Amygdala (tissue), 56 donors: ENCODE data around the gene MORF4L2.

Source experiments
- DNase-seq, 56 donors: peaks; one replicate each; lab custom pipeline; 2025; lab: John Stamatoyannopoulos, UW

MORF4L2 gene

DNA sequence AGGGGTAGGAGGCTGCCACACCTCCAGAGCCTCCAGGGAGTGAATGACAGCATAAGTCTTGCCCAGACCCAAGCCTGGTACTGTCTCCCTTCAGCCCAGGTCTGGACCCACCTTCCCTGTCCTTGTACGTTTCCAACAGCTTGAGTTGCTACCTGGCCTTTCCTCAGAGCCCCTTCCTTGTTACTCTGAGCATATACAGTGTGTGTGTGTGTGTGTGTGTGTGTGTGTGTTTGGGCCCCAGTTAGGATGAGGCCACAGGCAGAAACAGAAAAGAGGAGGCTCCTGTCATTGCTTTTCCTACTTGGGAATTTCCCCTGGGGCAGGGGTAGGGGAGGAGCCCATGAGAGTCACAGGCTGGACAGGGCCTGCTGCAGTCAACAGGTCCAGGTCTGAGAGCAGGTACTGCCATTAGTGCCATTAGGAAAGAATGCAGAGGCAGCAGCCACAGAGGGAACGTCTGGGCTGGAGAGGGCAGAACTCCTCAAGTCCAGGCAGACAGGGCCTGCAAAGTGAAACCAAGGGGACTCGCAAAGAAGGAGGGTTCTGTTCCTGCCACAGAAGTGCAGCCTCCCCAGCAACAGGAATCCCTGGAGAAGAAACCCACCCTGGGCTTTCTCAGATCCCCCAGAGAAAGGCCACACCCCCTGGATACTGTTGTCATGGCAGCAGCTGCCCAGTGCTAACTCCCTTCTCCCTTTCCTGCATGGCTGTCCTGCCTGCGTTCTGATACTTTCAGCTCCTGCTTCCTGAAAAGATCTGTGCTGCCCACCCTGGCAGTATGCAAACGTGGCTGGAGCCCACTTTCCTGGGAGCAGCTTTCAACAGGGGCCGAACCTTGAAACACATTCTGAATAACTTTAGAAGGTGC, 47.8 kb downstream of the MORF4L2 start:
- peak in 14 of 56 donors; percentile 0 to 18 (median 2) for DNase-seq

- DNase-seq, result no peak
Observed at GRCh38 chrX:103637604-103638338, 48.7 kb downstream of the MORF4L2 start.

- no peak for DNase-seq
Observed at GRCh38 chrX:103635436-103635835, 51.1 kb downstream of the MORF4L2 start.

GRCh38 chrX:103631145-103631544, 55.4 kb downstream of the MORF4L2 start:
- no peak for DNase-seq

DNA sequence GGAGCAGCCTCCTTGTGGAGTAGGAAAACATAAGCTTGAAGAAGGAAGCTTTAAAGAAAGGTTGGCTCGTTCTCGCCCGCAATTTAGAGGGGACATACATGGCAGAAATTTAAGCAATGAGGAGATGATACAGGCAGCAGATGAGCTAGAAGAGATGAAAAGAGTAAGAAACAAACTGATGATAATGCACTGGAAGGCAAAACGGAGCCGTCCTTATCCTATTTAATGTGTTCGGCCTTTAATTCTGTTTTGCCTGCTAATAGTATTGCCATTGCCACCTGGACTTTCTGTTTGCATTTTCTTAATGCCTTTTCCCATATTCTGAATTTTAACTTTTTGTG, 56.4 kb downstream of the MORF4L2 start:
- no peak for DNase-seq

GRCh38 chrX:103629318-103630170, 57.0 kb downstream of the MORF4L2 start:
- DNase-seq, result peak in 55 of 56 donors; percentile 5 to 77 (median 54)

GRCh38 chrX:103628386-103629317, 57.8 kb downstream of the MORF4L2 start, which contains the start of gene TCEAL1:
Gene TCEAL1 (plus strand): TSS chrX:103628975. CDS start chrX:103629917, 942 bp downstream.
- peak in 53 of 56 donors; percentile 1 to 78 (median 47) for DNase-seq

DNA sequence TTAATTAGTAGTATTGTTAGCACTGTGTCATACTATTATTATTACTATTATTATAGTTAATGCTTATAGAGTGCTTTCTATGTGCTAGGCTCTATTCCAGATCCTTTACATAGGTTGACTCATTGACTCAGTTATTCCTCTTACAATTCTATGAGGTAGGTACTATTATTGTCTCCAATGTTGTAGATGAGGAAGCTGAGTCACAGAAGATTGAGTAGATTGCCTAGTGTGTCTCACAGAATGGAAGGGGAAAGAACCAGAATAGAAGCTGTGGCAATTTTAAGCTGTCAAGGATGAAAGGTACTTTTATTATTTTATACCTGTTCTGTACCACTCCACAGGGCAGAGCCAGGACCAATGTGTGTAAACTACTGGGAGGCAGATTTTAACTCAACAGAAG, 59.6 kb downstream of the MORF4L2 start:
- no peak for DNase-seq
